K562 (cell line): ENCODE measurements around the gene ZNF214. TPM values are rescaled to one million over a fixed set of nuclear protein-coding genes. Genes with fewer than 3 reads are reported as not detected.

Source experiments
- ATAC-seq: fragments of 200-7000 bp; cut with Tn5 transposase; 3 replicates; pipeline ENCODE4 v1.9.1; 2020; ENCODE audit warnings: moderate library complexity
- BruUV-seq: library from RNA; stranded (reverse); fragments of 400-500 nt; replicated peaks from 2 replicates; lab custom pipeline; 2021; lab: Mats Ljungman, UMichigan
- CTCF ChIA-PET: fragments of 300-600 bp; formaldehyde crosslinking; extraction: SDS; loops from one replicate; lab custom pipeline; 2021; ENCODE audit warnings: low intra/inter-chr PET ratio; lab: Yijun Ruan, JAX
- POLR2A ChIA-PET: fragments of 300-600, 350-650 bp; sonication (Branson Sonifier 250); formaldehyde crosslinking; extraction: SDS; loops from one replicate; lab custom pipeline; 2021; ENCODE audit warnings: antibody characterized with exemption, inconsistent platforms; lab: Yijun Ruan, JAX
- DNase-seq, 4 experiments: peaks; one replicate each; pipeline versions ENCODE4 v3.0.0 to v3.0.0-alpha.2; 2011 to 2018; ENCODE audit warnings: low spot score in 3 of 4, mixed read lengths in 3 of 4; ENCODE audit errors: extremely low read depth in 1 of 4
- FAIRE-seq: peaks from 2 replicates; lab custom pipeline; 2011; peaks lifted over from hg19 to GRCh38; lab: Jason Lieb, UNC
- H2AFZ ChIP-seq: 2 replicates; pipeline ENCODE4 v1.6.0; 2011; ENCODE audit warnings: low read depth, low read length, control low read depth, inconsistent platforms
- H3K27ac ChIP-seq: fragments of 200-600 bp; 3 replicates; pipeline ENCODE4 v1.8.0; 2011; ENCODE audit warnings: low read depth, mild to moderate bottlenecking, control low read depth, inconsistent platforms, low read length, moderate library complexity, mixed read lengths; ENCODE audit errors: extremely low read depth
- H3K27me3 ChIP-seq, 2 experiments: fragments of 300-600 bp in 1 of 2; 2 replicates in 1 of 2; 3 replicates in 1 of 2; pipeline versions ENCODE4 v1.6.0 to v1.8.0; 2011; ENCODE audit warnings: inconsistent platforms in 2 of 2, low read length in 2 of 2, mild to moderate bottlenecking in 1 of 2, mixed read lengths in 1 of 2, moderate library complexity in 1 of 2; ENCODE audit not compliant: control insufficient read depth in 2 of 2, insufficient read depth in 2 of 2
- H3K36me3 ChIP-seq: fragments of 300-600 bp; 3 replicates; pipeline ENCODE4 v1.8.0; 2011; ENCODE audit warnings: mild to moderate bottlenecking, low read length, inconsistent platforms; ENCODE audit not compliant: control insufficient read depth, insufficient read depth
- H3K4me1 ChIP-seq, 2 experiments: fragments of 200-600 bp in 1 of 2; replicated peaks in 1 of 2; 2 replicates in 1 of 2; 3 replicates in 1 of 2; pipeline versions ENCODE4 v1.5.1 to v1.8.0; 2011; ENCODE audit warnings: inconsistent platforms in 2 of 2, low read length in 2 of 2, mild to moderate bottlenecking in 1 of 2, mixed read lengths in 1 of 2, moderate library complexity in 1 of 2; ENCODE audit not compliant: control insufficient read depth in 2 of 2, insufficient read depth in 2 of 2
- H3K4me2 ChIP-seq: 2 replicates; pipeline ENCODE4 v1.6.1; 2011; ENCODE audit warnings: low read length, control low read depth, inconsistent platforms, mixed read lengths; ENCODE audit not compliant: insufficient read depth
- H3K4me3 ChIP-seq: fragments of 200-600 bp; sonication (generic), shearing (Covaris generic); 2 replicates; pipeline ENCODE4 v1.5.1; 2016; ENCODE audit warnings: control low read depth, inconsistent platforms
- H3K79me2 ChIP-seq: fragments of 200-600 bp; 3 replicates; pipeline ENCODE4 v1.8.0; 2011; ENCODE audit warnings: low read length, inconsistent platforms; ENCODE audit not compliant: control insufficient read depth, insufficient read depth
- H3K9ac ChIP-seq, 2 experiments: 2 replicates each; pipeline versions ENCODE4 v1.6.0 to v1.6.1; 2011; ENCODE audit warnings: low read depth in 2 of 2, low read length in 2 of 2, control low read depth in 1 of 2, inconsistent platforms in 1 of 2, mild to moderate bottlenecking in 1 of 2, mixed read lengths in 1 of 2; ENCODE audit not compliant: insufficient read depth in 1 of 2
- H3K9me1 ChIP-seq: one replicate; pipeline ENCODE4 v1.6.0; 2011; ENCODE audit warnings: inconsistent platforms, mild to moderate bottlenecking, low read length, moderate library complexity; ENCODE audit not compliant: control insufficient read depth, insufficient read depth
- H3K9me3 ChIP-seq: replicated peaks from 2 replicates; pipeline ENCODE4 v1.5.1; 2011; ENCODE audit warnings: low read depth, low read length, inconsistent platforms; ENCODE audit not compliant: control insufficient read depth, insufficient read depth
- H4K20me1 ChIP-seq: replicated peaks from 2 replicates; pipeline ENCODE4 v1.6.1; 2011; ENCODE audit warnings: low read length, inconsistent platforms, mixed read lengths; ENCODE audit not compliant: control insufficient read depth, insufficient read depth
- MEIS2 ChIP-seq: fragments of 450-650 bp; IDR thresholded peaks from 2 replicates; pipeline ENCODE4 v1.6.1; 2014; ENCODE audit warnings: mild to moderate bottlenecking; ENCODE audit not compliant: partially characterized antibody
- SIX5 ChIP-seq, 2 experiments: IDR thresholded peaks; 2 replicates each; pipeline ENCODE4 v1.6.1; 2011; ENCODE audit warnings: low read length in 2 of 2, borderline replicate concordance in 1 of 2, low read depth in 1 of 2, mild to moderate bottlenecking in 1 of 2, moderate library complexity in 1 of 2; ENCODE audit not compliant: insufficient read depth in 1 of 2
- WGBS: fragments of 100-300 bp; shearing (Covaris generic); methylation state at CpG from one replicate; pipeline ENCODE4 v1.1.6; 2016; ENCODE audit warnings: low coverage, mixed read lengths; ENCODE audit not compliant: insufficient coverage; ENCODE audit errors: missing lambda C conversion rate; 5-methylcytosine and 5-hydroxymethylcytosine counted together
- in situ Hi-C: fragments of 300-500 bp; cut with MboI; formaldehyde crosslinking; loops from 4 replicates; pipeline ENCODE4 v1.15.0; 2018; ENCODE audit warnings: inconsistent platforms, mixed read lengths
- intact Hi-C: fragments of 100-400 bp; cut with micrococcal nuclease; formaldehyde crosslinking; loops from 2 replicates; pipeline ENCODE4 v1.14.2; 2022
- polyA plus RNA-seq, 8 experiments: library from polyadenylated mRNA; depleted of rRNA in 4 of 8; stranded (reverse) in 5 of 8; unstranded in 3 of 8; fragments of >200 nt; fragmentation: Nextera tagmentation in 2 of 8; fragmentation: Illumina TruSeq in 1 of 8; extraction: Ambion mirVana in 2 of 8; extraction: Trizol in 1 of 8; gene quantifications; 2 replicates each; pipeline versions ENCODE4 v1.2.1 to v1.2.3, GENCODE V29; 2011 to 2014; ENCODE audit warnings: inconsistent platforms in 1 of 8, missing spikeins in 1 of 8
- total RNA-seq, 7 experiments: library from RNA; depleted of rRNA in 6 of 7; stranded (reverse); fragments of >200 nt in 6 of 7; fragmentation: Illumina TruSeq in 2 of 7; extraction: Trizol in 2 of 7; gene quantifications; 2 replicates each; pipeline versions ENCODE4 v1.2.1 to v1.2.3, GENCODE V29; 2011 to 2021; ENCODE audit warnings: low replicate concordance in 1 of 7
- TF ChIP-seq, protein P1 (sequence below): fragments of 450-650 bp; IDR thresholded peaks from 2 replicates; pipeline ENCODE4 v1.6.1; 2016

ZNF214 gene
- total and polyA plus RNA-seq, 9 of the 15 experiments (the other 6 are each of a cell fraction or from before 2014, with no cell fraction given): 0.06 to 0.41 (median 0.33) TPM; not detected in 1

DNA sequence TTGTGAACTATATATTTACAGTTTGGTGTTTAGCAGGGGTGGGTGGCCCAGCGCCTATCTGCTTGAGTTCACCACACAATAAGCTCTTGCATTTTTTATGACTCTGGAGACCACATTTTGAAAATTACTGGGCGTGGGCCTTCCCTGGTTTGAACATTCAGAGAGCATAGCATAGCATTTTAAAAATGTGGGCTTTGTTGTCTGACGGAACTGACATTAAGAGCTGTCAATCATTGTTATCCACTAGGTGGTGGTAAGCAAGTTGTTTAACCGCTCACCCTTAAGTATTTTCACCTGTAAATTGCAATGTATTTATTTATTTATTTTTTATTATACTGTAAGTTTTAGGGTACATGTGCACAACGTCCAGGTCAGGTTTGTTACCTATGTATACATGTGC is 1.2 kb upstream of the ZNF214 start:
- in situ Hi-C loops: no loop called here
- H4K20me1 ChIP-seq: no peaks in the 10 kb centered on the region
- no TSS peak for BruUV-seq
- no peak overlapping the region for H2AFZ ChIP-seq
- H3K9me1 ChIP-seq: no peaks in the 10 kb centered on the region
- H3K4me3 ChIP-seq: no peak overlapping the region
- H3K9ac ChIP-seq: no peak overlapping the region
- 27% methylated on average over 5 of the region's 5 CpGs for WGBS
- no peak for FAIRE-seq
- H3K79me2 ChIP-seq: no peaks in the 10 kb centered on the region
- peaks cover 0 to 11% of the 10 kb centered on the region in 2 experiments; a peak in 3 of 5 replicates for H3K4me1 ChIP-seq
- no peaks in the 10 kb centered on the region for H3K9me3 ChIP-seq
- no peak for DNase-seq
- ChIA-PET POLR2A (interaction anchor here (0.6 to 1.1 kb wide), 3 partner anchors 9 to 20 kb away, joined by 3 to 6 read pairs (median 3); no protein-coding TSS in a partner anchor), CTCF (interaction anchor here (0.5 kb wide), 1 partner anchor 47 kb away, joined by 3 read pairs; no protein-coding TSS in a partner anchor)
- intact Hi-C loops: no loop called here
- no peak overlapping the region for H3K4me2 ChIP-seq
- ATAC-seq: no peak
- H3K27me3 ChIP-seq: no peaks in the 10 kb centered on the region
- TF ChIP-seq MEIS2 (peak; percentile 35), SIX5 (IDR thresholded peaks at IDR 0.05; ENCODE audit: borderline replicate concordance in 1 of 2, insufficient read depth in 1 of 2, low read depth in 1 of 2, low read length in 2 of 2) (no peak)
- TF ChIP-seq, protein P1, sequence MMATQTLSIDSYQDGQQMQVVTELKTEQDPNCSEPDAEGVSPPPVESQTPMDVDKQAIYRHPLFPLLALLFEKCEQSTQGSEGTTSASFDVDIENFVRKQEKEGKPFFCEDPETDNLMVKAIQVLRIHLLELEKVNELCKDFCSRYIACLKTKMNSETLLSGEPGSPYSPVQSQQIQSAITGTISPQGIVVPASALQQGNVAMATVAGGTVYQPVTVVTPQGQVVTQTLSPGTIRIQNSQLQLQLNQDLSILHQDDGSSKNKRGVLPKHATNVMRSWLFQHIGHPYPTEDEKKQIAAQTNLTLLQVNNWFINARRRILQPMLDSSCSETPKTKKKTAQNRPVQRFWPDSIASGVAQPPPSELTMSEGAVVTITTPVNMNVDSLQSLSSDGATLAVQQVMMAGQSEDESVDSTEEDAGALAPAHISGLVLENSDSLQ: peak; percentile 78
- TF ChIP-seq, all 486 proteins: peak for 2
- Histone ChIP-seq H3K36me3 (no peaks in the 10 kb centered on the region), H3K27ac (no peak overlapping the region)
